H9 (cell line): ENCODE results near the gene LMTK3. TPM values are rescaled to one million over a fixed set of nuclear protein-coding genes. Genes with fewer than 3 reads are reported as not detected.

Source experiments
- DNase-seq: peaks from one replicate; pipeline ENCODE4 v3.0.0-alpha.2; 2017
- H2AFZ ChIP-seq: one replicate; pipeline ENCODE4 v1.6.1; 2013; ENCODE audit warnings: mild to moderate bottlenecking, low read length, control low read depth, moderate library complexity
- H2AK5ac ChIP-seq: 2 replicates; pipeline ENCODE4 v1.6.1; 2013; ENCODE audit warnings: low read length, control low read depth, mixed read lengths; ENCODE audit not compliant: insufficient read length
- H2BK120ac ChIP-seq: one replicate; pipeline ENCODE4 v1.6.1; 2013; ENCODE audit warnings: low read depth, mild to moderate bottlenecking, low read length, control low read depth, inconsistent platforms; ENCODE audit not compliant: poor library complexity, severe bottlenecking
- H2BK12ac ChIP-seq: 2 replicates; pipeline ENCODE4 v1.6.1; 2013; ENCODE audit warnings: low read length, control low read depth, mixed read lengths, low read depth; ENCODE audit not compliant: insufficient read length
- H2BK15ac ChIP-seq: 2 replicates; pipeline ENCODE4 v1.6.1; 2013; ENCODE audit warnings: low read depth, low read length, control low read depth
- H2BK20ac ChIP-seq: one replicate; pipeline ENCODE4 v1.6.1; 2013; ENCODE audit warnings: low read depth, mild to moderate bottlenecking, low read length, control low read depth, inconsistent platforms; ENCODE audit not compliant: poor library complexity, severe bottlenecking
- H2BK5ac ChIP-seq: 2 replicates; pipeline ENCODE4 v1.6.1; 2013; ENCODE audit warnings: low read length, control low read depth, mixed read lengths; ENCODE audit not compliant: insufficient read length
- H3K14ac ChIP-seq: 2 replicates; pipeline ENCODE4 v1.6.1; 2013; ENCODE audit warnings: low read length, control low read depth; ENCODE audit not compliant: insufficient read depth
- H3K18ac ChIP-seq: 2 replicates; pipeline ENCODE4 v1.6.1; 2013; ENCODE audit warnings: low read depth, mild to moderate bottlenecking, mixed read lengths, low read length, control low read depth; ENCODE audit not compliant: insufficient read length
- H3K23ac ChIP-seq: 2 replicates; pipeline ENCODE4 v1.6.1; 2013; ENCODE audit warnings: low read length, control low read depth, mixed read lengths, low read depth; ENCODE audit not compliant: insufficient read length
- H3K23me2 ChIP-seq: 2 replicates; pipeline ENCODE4 v1.6.1; 2013; ENCODE audit warnings: low read depth, mild to moderate bottlenecking, mixed read lengths, low read length, control low read depth; ENCODE audit not compliant: insufficient read length, poor library complexity, severe bottlenecking
- H3K27ac ChIP-seq: 2 replicates; pipeline ENCODE4 v1.5.1; 2013; ENCODE audit warnings: low read length, control low read depth, mixed read lengths, low read depth; ENCODE audit not compliant: insufficient read length
- H3K27me3 ChIP-seq: 2 replicates; pipeline ENCODE4 v1.6.1; 2013; ENCODE audit warnings: low read length, control low read depth, inconsistent platforms; ENCODE audit not compliant: insufficient read depth
- H3K4ac ChIP-seq: 2 replicates; pipeline ENCODE4 v1.6.1; 2013; ENCODE audit warnings: low read depth, mild to moderate bottlenecking, control low read depth, inconsistent platforms, low read length, moderate library complexity
- H3K4me1 ChIP-seq: 2 replicates; pipeline ENCODE4 v1.6.1; 2013; ENCODE audit warnings: low read length, control low read depth, inconsistent platforms; ENCODE audit not compliant: insufficient read depth
- H3K4me2 ChIP-seq: 2 replicates; pipeline ENCODE4 v1.6.1; 2013; ENCODE audit warnings: low read length, control low read depth, mixed read lengths; ENCODE audit not compliant: insufficient read length, insufficient read depth
- H3K56ac ChIP-seq: 2 replicates; pipeline ENCODE4 v1.6.1; 2013; ENCODE audit warnings: low read depth, mild to moderate bottlenecking, mixed read lengths, low read length, control low read depth; ENCODE audit not compliant: insufficient read length
- H3K79me1 ChIP-seq: 2 replicates; pipeline ENCODE4 v1.6.1; 2013; ENCODE audit warnings: low read depth, mild to moderate bottlenecking, moderate library complexity, low read length, control low read depth, inconsistent platforms; ENCODE audit not compliant: insufficient read depth, poor library complexity, severe bottlenecking
- H3K79me2 ChIP-seq: 2 replicates; pipeline ENCODE4 v1.6.1; 2013; ENCODE audit warnings: low read length, control low read depth, inconsistent platforms; ENCODE audit not compliant: insufficient read depth
- H3K9ac ChIP-seq: 2 replicates; pipeline ENCODE4 v1.6.1; 2013; ENCODE audit warnings: low read length, control low read depth, mixed read lengths; ENCODE audit not compliant: insufficient read length; ENCODE audit errors: extremely low read depth
- H3K9me3 ChIP-seq: one replicate; pipeline ENCODE4 v1.6.1; 2013; ENCODE audit warnings: low read depth, low read length, inconsistent platforms; ENCODE audit not compliant: control insufficient read depth
- H3T11ph ChIP-seq: one replicate; pipeline ENCODE4 v1.6.1; 2013; ENCODE audit warnings: mild to moderate bottlenecking, low read length, control low read depth, inconsistent platforms
- H4K20me1 ChIP-seq: one replicate; pipeline ENCODE4 v1.6.1; 2013; ENCODE audit not compliant: control insufficient read depth, insufficient read length, insufficient read depth
- H4K5ac ChIP-seq: 2 replicates; pipeline ENCODE4 v1.6.1; 2013; ENCODE audit warnings: low read depth, mild to moderate bottlenecking, mixed read lengths, low read length, control low read depth; ENCODE audit not compliant: insufficient read length
- H4K8ac ChIP-seq: replicated peaks from 2 replicates; pipeline ENCODE4 v1.6.1; 2013; ENCODE audit warnings: low read length, control low read depth, mixed read lengths, low read depth; ENCODE audit not compliant: insufficient read length
- H4K91ac ChIP-seq: 2 replicates; pipeline ENCODE4 v1.6.1; 2013; ENCODE audit warnings: low read depth, mild to moderate bottlenecking, moderate library complexity, mixed read lengths, low read length, control low read depth; ENCODE audit not compliant: insufficient read length
- H3K27ac Mint-ChIP-seq, 3 experiments: 2 replicates in 2 of 3; 3 replicates in 1 of 3; pipeline ENCODE4 v1.8.0; 2020 to 2021; ENCODE audit warnings: mixed read lengths in 3 of 3, mild to moderate bottlenecking in 1 of 3, moderate library complexity in 1 of 3
- H3K27me3 Mint-ChIP-seq: 2 replicates; pipeline ENCODE4 v1.8.0; 2021; ENCODE audit warnings: low read depth, mild to moderate bottlenecking, moderate library complexity, mixed read lengths
- H3K36me3 Mint-ChIP-seq, 3 experiments: 2 replicates in 2 of 3; 3 replicates in 1 of 3; pipeline ENCODE4 v1.8.0; 2020 to 2021; ENCODE audit warnings: low read depth in 3 of 3, mixed read lengths in 3 of 3; ENCODE audit not compliant: insufficient read depth in 1 of 3
- H3K4me1 Mint-ChIP-seq, 2 experiments: 2 replicates each; pipeline ENCODE4 v1.8.0; 2020; ENCODE audit warnings: mixed read lengths in 2 of 2
- H3K4me3 Mint-ChIP-seq, 2 experiments: 2 replicates in 1 of 2; 3 replicates in 1 of 2; pipeline ENCODE4 v1.8.0; 2020 to 2021; ENCODE audit warnings: mild to moderate bottlenecking in 2 of 2, mixed read lengths in 2 of 2, moderate library complexity in 1 of 2
- H3K9me3 Mint-ChIP-seq, 2 experiments: 2 replicates in 1 of 2; 3 replicates in 1 of 2; pipeline ENCODE4 v1.8.0; 2020; ENCODE audit warnings: mild to moderate bottlenecking in 2 of 2, mixed read lengths in 2 of 2, moderate library complexity in 1 of 2
- CTCF ChIP-seq: fragments of 200-600 bp; sonication (generic); conservative IDR thresholded peaks from 3 replicates; pipeline ENCODE4 v1.8.0; 2021; ENCODE audit warnings: antibody characterized with exemption, mild to moderate bottlenecking
- WGBS: extraction: QIAGEN DNeasy Blood & Tissue Kit; methylation state at CpG from one replicate; pipeline ENCODE4 v1.1.7; 2013; ENCODE audit warnings: missing lambda C conversion rate, low lambda C conversion rate, mixed read lengths; ENCODE audit not compliant: insufficient read length; ENCODE audit errors: extremely low coverage; 5-methylcytosine and 5-hydroxymethylcytosine counted together
- total RNA-seq: library from RNA; stranded (reverse); gene quantifications from 2 replicates; pipeline ENCODE4 v1.2.1, GENCODE V29; 2021

The LMTK3 gene
- total RNA-seq, 1 experiment from 2014 or later, result 14.4 TPM

GRCh38 chr19:48441360-48442050 is 70.1 kb downstream of the LMTK3 start:
- Histone ChIP-seq H3K4me1 (peaks cover under 1% of the 10 kb centered on the region; the same call in 1 of the 2 replicates), H2AFZ (no peak overlapping the region), H2BK20ac (no peak overlapping the region), H2BK120ac (no peak overlapping the region), H3T11ph (no peak overlapping the region), H3K56ac (no peak overlapping the region), H3K27ac (no peak overlapping the region), H4K8ac (no peak overlapping the region), H2BK5ac (no peak overlapping the region), H3K9ac (no peak overlapping the region), H3K4me2 (no peak overlapping the region), H3K23me2 (peaks cover 6% of the 10 kb centered on the region), H3K27me3 (no peaks in the 10 kb centered on the region), H3K14ac (no peak overlapping the region), H2AK5ac (no peak overlapping the region), H3K23ac (no peak overlapping the region), H4K5ac (no peak overlapping the region), H3K9me3 (no peaks in the 10 kb centered on the region), H2BK15ac (no peak overlapping the region), H3K79me1 (peaks cover 2% of the 10 kb centered on the region), H3K79me2 (0 out of 2 replicates have a peak, but pooled peaks cover under 1% of the 10 kb centered on the region), H4K20me1 (no peaks in the 10 kb centered on the region), H3K4ac (no peak overlapping the region), H2BK12ac (no peak overlapping the region), H3K18ac (no peak overlapping the region), H4K91ac (no peak overlapping the region)
- Mint-ChIP-seq H3K27me3 (no peaks in the 10 kb centered on the region; the same call in 1 of the 2 replicates), H3K4me3 (no peak overlapping the region; a peak in 1 of 5 replicates), H3K9me3 (no peaks in the 10 kb centered on the region; a peak in 1 of 5 replicates), H3K27ac (no peak overlapping the region), H3K36me3 (peaks cover 2 to 13% (median 4%) of the 10 kb centered on the region in 3 experiments), H3K4me1 (peaks cover 15 to 19% of the 10 kb centered on the region in 2 experiments)
- no peak for TF ChIP-seq CTCF
- no peak for DNase-seq
- WGBS, result no CpG with 5 or more reads among the region's 20 CpGs
